Mucosa of descending colon (tissue), 3 donors: ENCODE measurements around the gene RALGPS1. TPM values are rescaled to one million over a fixed set of nuclear protein-coding genes. Genes with fewer than 3 reads are reported as not detected.
A peak's percentile ranks its signal among the peaks of the same experiment; 100 is the strongest.

Experiments
- ATAC-seq: fragments of 200-7000 bp; cut with Tn5 transposase; one replicate; pipeline ENCODE4 v1.9.1; 2020; ENCODE audit warnings: mild to moderate bottlenecking, moderate library complexity
- DNase-seq, 3 donors: peaks; one replicate each; pipeline ENCODE4 v3.0.0-alpha.2; 2020
- H3K36me3 ChIP-seq: fragments of 200-600 bp; one replicate; pipeline ENCODE4 v1.8.0; 2021; ENCODE audit warnings: low read depth, mild to moderate bottlenecking
- H3K4me1 ChIP-seq: fragments of 200-600 bp; one replicate; pipeline ENCODE4 v1.8.0; 2021; ENCODE audit warnings: low read depth, mild to moderate bottlenecking
- H3K4me3 ChIP-seq: fragments of 200-600 bp; one replicate; pipeline ENCODE4 v1.8.0; 2021; ENCODE audit warnings: mild to moderate bottlenecking
- H3K9me3 ChIP-seq: fragments of 200-600 bp; one replicate; pipeline ENCODE4 v1.8.0; 2021; ENCODE audit warnings: mild to moderate bottlenecking
- CTCF ChIP-seq: fragments of 200-600 bp; IDR thresholded peaks from one replicate; pipeline ENCODE4 v1.8.0; 2022; ENCODE audit warnings: antibody characterized with exemption, mild to moderate bottlenecking
- intact Hi-C, 2 donors: fragments of 100-400 bp; cut with DNase I in 1 of 2; cut with micrococcal nuclease in 1 of 2; formaldehyde crosslinking; loops; one replicate each; pipeline versions ENCODE4 v1.11.0 to v1.11.1; 2022; cut with DNase I, micrococcal nuclease
- total RNA-seq, 3 donors: library from RNA; stranded (reverse); fragmentation: NEBNext Ultra II Directional in 2 of 3; extraction: Animal tissue kit (Norgen Biotek cat#: 25700) in 2 of 3; gene quantifications; one replicate each; pipeline versions ENCODE4 v1.2.1 to v1.2.4, GENCODE V29; 2021 to 2023
- donor health status: DM: no; HTN: no; CAD: no; lungs with moderate emphysema.
- donor health status: DM: no; HTN: no; CAD: no.
- donor health status: DM: no; HTN: yes; CAD: no.

RALGPS1 gene
- total RNA-seq, 3 donors from 2014 or later, result 31.3 to 55.4 (median 32.1) TPM

- Histone ChIP-seq H3K36me3 (no peaks in the 10 kb centered on the region), H3K4me1 (no peaks in the 10 kb centered on the region), H3K9me3 (no peaks in the 10 kb centered on the region), H3K4me3 (no peak overlapping the region)
- no peak for TF ChIP-seq CTCF
- DNase-seq (no peak), ATAC-seq (no peak)
- intact Hi-C loops, result no loop called here
Measured at GRCh38 chr9:127132375-127132774, 217.8 kb downstream of the RALGPS1 start.

- TF ChIP-seq CTCF, result no peak
- ATAC-seq (peak; percentile 29), DNase-seq (no peak)
- intact Hi-C loops, result no loop called here
- no peaks in the 10 kb centered on the region for H3K36me3 ChIP-seq
- no peaks in the 10 kb centered on the region for H3K4me1 ChIP-seq
- H3K9me3 ChIP-seq, result no peaks in the 10 kb centered on the region
- no peak overlapping the region for H3K4me3 ChIP-seq
Measured at GRCh38 chr9:127132921-127133647, 218.5 kb downstream of the RALGPS1 start.

- intact Hi-C loops, result no loop called here
- TF ChIP-seq CTCF, result no peak
- no peaks in the 10 kb centered on the region for H3K36me3 ChIP-seq
- no peaks in the 10 kb centered on the region for H3K4me1 ChIP-seq
- H3K4me3 ChIP-seq, result no peak overlapping the region
- DNase-seq (peak in 2 of 3 donors; percentile 47 to 66), ATAC-seq (peak; percentile 38)
- H3K9me3 ChIP-seq, result no peaks in the 10 kb centered on the region
Measured at GRCh38 chr9:127133739-127134167, 219.2 kb downstream of the RALGPS1 start.

- intact Hi-C loops, result no loop called here
- H3K4me1 ChIP-seq, result no peaks in the 10 kb centered on the region
- no peak for TF ChIP-seq CTCF
- DNase-seq (no peak), ATAC-seq (no peak)
- H3K9me3 ChIP-seq, result no peaks in the 10 kb centered on the region
- H3K36me3 ChIP-seq, result no peaks in the 10 kb centered on the region
- H3K4me3 ChIP-seq, result no peak overlapping the region
Measured at GRCh38 chr9:127135056-127135745, 220.6 kb downstream of the RALGPS1 start.

GRCh38 chr9:127136081-127136879, 221.7 kb downstream of the RALGPS1 start:
- intact Hi-C loops, result no loop called here
- Histone ChIP-seq H3K9me3 (no peaks in the 10 kb centered on the region), H3K4me3 (no peak overlapping the region), H3K36me3 (no peaks in the 10 kb centered on the region), H3K4me1 (no peaks in the 10 kb centered on the region)
- ATAC-seq (no peak), DNase-seq (peak in 1 of 3 donors; percentile 13)
- TF ChIP-seq CTCF, result no peak
